Activated CD8-positive, alpha-beta T cell treated with anti-CD3 and anti-CD28 coated beads, Interleukin-2, amount 10 ng/mL, durations not matched to agents 7 days and 5 days (primary cell): ENCODE measurements around the gene SMIM24. TPM values are rescaled to one million over a fixed set of nuclear protein-coding genes. Genes with fewer than 3 reads are reported as not detected.

Experiments
- ATAC-seq: fragments of 150-1000 bp; cut with Tn5 transposase; one replicate; pipeline ENCODE4 v1.10.0; 2021; ENCODE audit warnings: moderate library complexity
- CTCF ChIA-PET: fragments of 350-600 bp; sonication (Branson Sonifier 250); formaldehyde crosslinking; loops from one replicate; lab custom pipeline; 2021; ENCODE audit warnings: antibody characterized with exemption; lab: Charles Lee
- POLR2A ChIA-PET: fragments of 350-600 bp; sonication (Branson Sonifier 250); formaldehyde crosslinking; loops from one replicate; lab custom pipeline; 2021; ENCODE audit warnings: antibody characterized with exemption; lab: Charles Lee
- DNase-seq: peaks from one replicate; pipeline ENCODE4 v3.0.0-alpha.2; 2020
- H3K27ac Mint-ChIP-seq: one replicate; pipeline ENCODE4 v1.8.0; 2021; ENCODE audit warnings: mild to moderate bottlenecking, mixed read lengths
- H3K27me3 Mint-ChIP-seq: one replicate; pipeline ENCODE4 v1.8.0; 2021; ENCODE audit warnings: low read depth, mixed read lengths
- H3K36me3 Mint-ChIP-seq: one replicate; pipeline ENCODE4 v1.8.0; 2021; ENCODE audit warnings: low read depth, mixed read lengths
- H3K4me1 Mint-ChIP-seq: one replicate; pipeline ENCODE4 v1.8.0; 2021; ENCODE audit warnings: low read depth, mixed read lengths
- H3K4me3 Mint-ChIP-seq: one replicate; pipeline ENCODE4 v1.8.0; 2021; ENCODE audit warnings: mild to moderate bottlenecking, mixed read lengths
- H3K9me3 Mint-ChIP-seq: one replicate; pipeline ENCODE4 v1.8.0; 2022; ENCODE audit warnings: mixed read lengths; ENCODE audit not compliant: insufficient read depth
- total RNA-seq, 2 experiments: library from RNA; stranded (reverse); gene quantifications; one replicate each; pipeline ENCODE4 v1.2.3, GENCODE V29; 2021

Gene SMIM24
- total RNA-seq, 2 experiments from 2014 or later = 2.5 to 3.5 TPM

DNA sequence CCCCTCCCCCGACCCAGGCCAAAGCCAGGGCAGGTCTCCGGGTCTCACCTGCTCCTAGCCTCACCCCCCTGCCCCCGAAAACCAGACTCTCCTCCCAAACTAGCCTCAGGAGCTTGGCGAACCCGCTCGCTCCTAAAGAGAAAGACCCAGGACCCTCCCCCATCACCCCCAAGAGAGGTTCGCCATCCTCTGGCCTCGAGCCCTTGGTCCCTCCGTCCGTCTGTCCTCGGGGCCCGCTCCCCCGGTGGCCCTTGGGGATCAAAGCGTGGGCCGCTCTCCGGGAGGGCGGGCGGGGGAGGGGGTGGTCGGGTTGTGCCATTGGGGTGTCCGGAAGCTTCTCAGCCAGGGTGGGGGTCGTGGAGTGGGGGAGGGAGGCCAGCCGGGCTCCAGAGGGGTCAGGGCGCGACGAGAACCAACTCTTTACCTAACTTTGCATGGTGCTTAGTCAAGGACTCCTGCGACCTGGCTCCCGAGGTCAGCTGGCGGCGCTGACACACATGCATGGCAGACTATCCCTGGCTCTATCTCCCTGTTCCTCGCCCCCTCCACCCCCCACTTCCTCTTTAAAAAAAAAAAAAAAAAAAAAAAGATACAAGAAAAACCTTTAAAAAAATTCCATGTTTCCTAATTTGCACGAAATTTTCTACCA, 15.6 kb downstream of the SMIM24 start:
- H3K27ac Mint-ChIP-seq = no peak overlapping the region
- no peak for ATAC-seq
- DNase-seq = no peak
- H3K4me3 Mint-ChIP-seq = no peak overlapping the region
- CTCF ChIA-PET = interaction anchor here (1.7 kb wide), 1 partner anchor 8 kb away, joined by 4 read pairs; no protein-coding TSS in a partner anchor
- H3K4me1 Mint-ChIP-seq = peaks cover 6% of the 10 kb centered on the region
- no peaks in the 10 kb centered on the region for H3K9me3 Mint-ChIP-seq
- POLR2A ChIA-PET = interaction anchor here (0.6 kb wide), 1 partner anchor 487 kb away, joined by 3 read pairs; no protein-coding TSS in a partner anchor
- no peaks in the 10 kb centered on the region for H3K27me3 Mint-ChIP-seq
- H3K36me3 Mint-ChIP-seq = no peaks in the 10 kb centered on the region

DNA sequence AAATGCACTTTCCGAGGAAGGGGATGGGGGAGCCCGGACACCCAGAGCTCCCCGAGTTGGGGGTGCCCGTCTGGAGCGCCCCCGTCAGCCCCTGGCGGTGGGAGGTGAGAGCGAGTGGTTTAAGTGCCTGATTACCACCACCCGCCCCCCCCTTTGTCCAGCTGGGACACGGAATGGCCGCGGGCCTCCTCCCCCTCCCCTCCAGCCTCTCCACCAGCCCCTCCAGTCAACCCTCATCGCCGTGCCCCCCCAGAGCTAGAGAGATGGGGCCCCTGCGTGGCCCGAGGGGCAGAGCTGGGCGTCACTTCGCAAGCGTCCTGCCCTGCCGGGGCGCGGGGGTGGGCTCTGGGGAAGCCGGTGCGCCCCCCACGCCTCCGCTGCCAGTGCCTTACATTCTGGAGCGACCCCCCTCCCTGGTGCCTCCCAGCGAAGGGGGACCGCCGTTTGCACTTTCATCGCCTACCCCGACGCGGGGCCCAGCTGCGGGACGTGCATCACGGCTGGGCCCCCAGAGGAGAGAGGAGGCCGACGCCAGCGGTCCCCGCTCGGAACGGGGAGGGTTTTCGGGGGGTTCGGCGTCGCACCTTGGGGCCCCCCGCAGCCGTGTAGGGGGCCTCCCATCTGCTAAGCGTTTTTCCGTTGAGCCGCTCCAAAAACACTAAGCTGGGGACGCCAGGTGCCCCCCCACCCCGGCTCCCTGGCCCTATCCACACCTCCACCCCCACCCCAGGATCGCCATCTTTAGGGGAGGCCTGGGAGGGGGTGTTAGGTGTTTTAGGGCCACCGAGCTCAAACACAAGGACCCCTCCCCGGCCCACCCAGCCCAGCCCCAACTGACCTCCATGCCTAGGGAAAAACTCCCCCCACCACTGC, 16.4 kb downstream of the SMIM24 start:
- no peaks in the 10 kb centered on the region for H3K36me3 Mint-ChIP-seq
- H3K4me1 Mint-ChIP-seq = peaks cover 12% of the 10 kb centered on the region
- H3K9me3 Mint-ChIP-seq = no peaks in the 10 kb centered on the region
- no peak overlapping the region for H3K27ac Mint-ChIP-seq
- no peak overlapping the region for H3K4me3 Mint-ChIP-seq
- no peaks in the 10 kb centered on the region for H3K27me3 Mint-ChIP-seq
- ATAC-seq (no peak), DNase-seq (no peak)
- CTCF ChIA-PET = interaction anchor here (1.7 kb wide), 1 partner anchor 9 kb away, joined by 4 read pairs; no protein-coding TSS in a partner anchor
- POLR2A ChIA-PET = no interaction called here

DNA sequence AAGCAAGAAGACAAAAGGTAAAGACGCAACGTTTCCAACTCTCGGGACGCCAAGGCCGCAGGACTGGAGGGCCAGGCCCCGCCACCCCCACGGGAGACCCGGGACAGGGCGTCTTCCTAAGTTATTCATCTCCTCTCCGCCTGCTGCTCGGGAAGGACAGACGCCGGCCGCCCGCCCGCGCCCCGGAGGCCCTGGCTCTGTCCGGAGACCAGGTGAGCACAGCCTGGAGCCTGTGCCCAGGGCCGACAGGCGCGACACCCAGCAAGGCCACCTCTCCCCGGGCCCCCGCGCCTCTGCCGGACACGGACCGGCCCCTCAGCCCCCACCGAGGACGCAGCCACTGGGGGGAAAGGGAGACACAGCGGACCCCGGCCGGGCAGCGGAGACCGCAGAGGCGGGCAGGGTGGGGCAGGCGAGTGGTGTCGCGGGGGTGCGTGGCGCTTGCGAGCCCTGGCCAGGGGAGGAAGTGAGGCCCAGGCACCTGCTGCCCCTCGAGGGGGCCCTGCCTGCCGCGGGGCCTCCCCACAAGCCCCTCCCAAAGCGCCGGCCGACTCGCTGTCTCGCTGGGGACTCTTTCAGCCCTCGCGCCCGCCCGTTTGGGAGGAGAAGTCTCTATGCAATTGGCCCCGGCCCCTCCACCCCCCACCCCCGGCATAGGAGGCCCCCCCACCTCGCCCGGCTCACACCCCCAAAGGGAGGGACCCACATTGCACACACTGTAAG, 17.2 kb downstream of the SMIM24 start:
- Mint-ChIP-seq H3K4me1 (peaks cover 17% of the 10 kb centered on the region), H3K9me3 (no peaks in the 10 kb centered on the region), H3K36me3 (no peaks in the 10 kb centered on the region), H3K27ac (no peak overlapping the region), H3K27me3 (no peaks in the 10 kb centered on the region), H3K4me3 (no peak overlapping the region)
- no peak for ATAC-seq
- CTCF ChIA-PET = interaction anchor here (1.7 kb wide), 1 partner anchor 10 kb away, joined by 4 read pairs; no protein-coding TSS in a partner anchor
- POLR2A ChIA-PET = no interaction called here
- DNase-seq = no peak

DNA sequence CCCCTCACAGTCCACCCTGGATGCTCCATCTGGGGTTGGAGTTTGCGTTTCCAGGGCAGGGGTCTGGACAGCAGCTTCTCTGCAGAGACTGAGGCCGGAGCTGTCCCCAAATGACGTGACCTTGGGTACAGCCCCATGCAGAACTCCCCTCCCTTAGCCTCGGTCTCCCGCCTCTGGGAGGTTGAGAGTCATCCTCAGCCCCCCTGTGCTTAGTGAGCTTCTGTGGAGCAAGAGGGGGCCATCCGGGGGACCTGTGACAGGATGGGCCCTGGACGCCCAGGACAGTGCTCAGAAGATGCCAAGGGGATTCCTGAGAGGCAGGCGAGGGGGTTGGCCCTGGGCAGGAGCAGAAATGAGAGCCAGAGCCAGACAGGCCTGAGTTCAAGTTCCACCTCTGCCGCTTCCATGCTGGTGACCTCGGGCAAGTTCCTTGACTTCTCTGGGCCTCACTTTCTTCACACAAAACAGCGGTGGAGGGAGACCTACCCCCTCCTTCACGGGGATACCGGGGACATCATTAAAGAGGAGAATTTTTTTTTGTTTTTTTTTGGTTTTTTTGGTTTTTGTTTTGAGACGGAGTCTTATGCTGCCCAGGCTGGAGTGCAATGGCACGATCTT, 20.3 kb downstream of the SMIM24 start:
- DNase-seq = no peak
- no peak overlapping the region for H3K27ac Mint-ChIP-seq
- no peak overlapping the region for H3K4me3 Mint-ChIP-seq
- H3K4me1 Mint-ChIP-seq = peaks cover 17% of the 10 kb centered on the region
- POLR2A ChIA-PET = no interaction called here
- H3K36me3 Mint-ChIP-seq = no peaks in the 10 kb centered on the region
- H3K27me3 Mint-ChIP-seq = no peaks in the 10 kb centered on the region
- ATAC-seq = no peak
- CTCF ChIA-PET = no interaction called here
- no peaks in the 10 kb centered on the region for H3K9me3 Mint-ChIP-seq

DNA sequence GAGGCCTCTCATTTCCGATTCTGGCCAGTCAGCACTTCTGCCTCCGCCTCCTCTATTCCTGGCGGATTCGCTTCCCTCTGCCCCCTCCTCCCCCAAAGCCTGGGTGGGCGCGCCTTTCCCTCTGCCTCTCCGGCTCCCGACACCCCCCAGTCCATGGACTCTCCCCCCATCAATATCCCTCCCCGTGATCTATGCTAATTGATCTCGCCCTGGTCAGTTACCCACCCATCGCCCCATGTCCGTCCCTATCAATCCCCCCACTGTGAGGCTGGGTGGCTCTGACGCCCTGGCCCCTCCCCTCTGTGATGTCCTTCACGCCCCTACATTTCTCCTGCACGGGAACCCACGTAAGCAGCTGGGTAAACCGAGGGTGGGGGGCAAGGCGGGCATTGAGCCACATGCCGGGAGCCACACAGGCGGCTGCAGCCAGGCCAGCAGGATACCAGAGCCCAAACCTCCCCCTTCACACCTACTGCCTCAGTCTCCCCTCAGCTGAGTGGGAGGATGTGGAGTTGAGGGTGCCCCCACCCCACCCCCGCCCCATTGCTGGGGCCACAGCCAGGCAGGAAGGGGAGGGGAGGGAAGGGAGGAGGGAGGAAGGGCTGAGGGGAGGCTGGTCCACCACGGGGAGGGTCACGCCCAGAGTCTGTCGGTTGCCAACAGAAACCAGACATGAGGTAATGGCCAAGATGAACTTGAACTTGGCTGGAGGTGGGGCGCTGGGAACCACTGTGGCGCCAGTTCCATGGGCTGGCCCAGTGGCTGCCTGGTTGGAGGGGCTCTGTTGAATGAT, 21.0 kb downstream of the SMIM24 start:
- POLR2A ChIA-PET = no interaction called here

DNA sequence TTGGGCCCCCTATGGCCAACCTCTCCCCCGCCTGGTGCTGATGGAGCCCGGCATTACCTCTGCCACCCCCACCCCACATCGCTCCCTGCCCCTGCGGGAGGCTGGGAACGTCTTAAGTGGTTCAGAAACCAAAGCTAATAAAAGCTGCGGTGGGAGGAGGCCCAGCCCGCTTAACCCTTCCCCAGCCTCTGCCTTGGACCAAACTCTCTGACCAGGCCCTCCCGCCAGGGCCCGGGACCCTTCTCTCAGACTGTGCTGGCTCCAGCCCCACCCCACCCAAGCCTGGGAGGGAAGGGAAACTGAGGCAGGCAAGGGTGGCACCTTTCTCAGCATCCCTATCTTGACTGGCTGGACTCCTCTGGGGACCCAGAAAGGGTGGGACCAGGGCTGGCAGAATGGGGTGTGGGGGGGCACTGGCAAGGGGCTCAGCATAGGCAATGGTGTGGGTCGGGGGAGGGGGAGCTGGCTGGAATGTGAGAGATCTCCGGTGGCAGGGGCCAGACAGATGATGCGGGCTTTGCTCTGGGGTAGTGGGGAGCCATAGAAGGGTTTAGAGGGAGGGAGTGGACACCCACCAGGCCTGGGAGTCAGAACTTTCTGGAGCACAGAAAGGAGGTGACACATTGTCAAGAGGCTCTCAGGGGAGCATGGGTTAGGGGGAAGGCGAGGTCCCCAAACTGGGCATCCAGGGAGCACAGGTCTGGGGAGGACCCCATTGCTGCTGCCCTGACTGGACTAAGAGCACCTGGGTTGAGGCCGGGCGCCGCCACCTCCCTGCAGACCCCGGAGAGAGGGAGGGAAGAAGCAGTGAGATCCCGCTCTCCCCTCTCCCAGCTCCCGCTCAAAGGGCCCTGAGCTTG, 21.9 kb downstream of the SMIM24 start:
- DNase-seq (no peak), ATAC-seq (no peak)
- H3K36me3 Mint-ChIP-seq = no peaks in the 10 kb centered on the region
- H3K27me3 Mint-ChIP-seq = no peaks in the 10 kb centered on the region
- peaks cover 17% of the 10 kb centered on the region for H3K4me1 Mint-ChIP-seq
- no peak overlapping the region for H3K4me3 Mint-ChIP-seq
- ChIA-PET POLR2A (no interaction called here), CTCF (interaction anchor here (0.9 kb wide), 1 partner anchor 27 kb away, joined by 3 read pairs; no protein-coding TSS in a partner anchor)
- no peaks in the 10 kb centered on the region for H3K9me3 Mint-ChIP-seq
- H3K27ac Mint-ChIP-seq = no peak overlapping the region

More for the DNA sequence above, 21.0 kb downstream of the SMIM24 start:
- H3K4me3 Mint-ChIP-seq = no peak overlapping the region
- DNase-seq = peak; percentile 33
- H3K27ac Mint-ChIP-seq = no peak overlapping the region
- H3K27me3 Mint-ChIP-seq = no peaks in the 10 kb centered on the region
- peaks cover 17% of the 10 kb centered on the region for H3K4me1 Mint-ChIP-seq
- CTCF ChIA-PET = interaction anchor here (0.9 kb wide), 1 partner anchor 26 kb away, joined by 3 read pairs; no protein-coding TSS in a partner anchor
- peak; percentile 40 for ATAC-seq
- no peaks in the 10 kb centered on the region for H3K9me3 Mint-ChIP-seq
- H3K36me3 Mint-ChIP-seq = no peaks in the 10 kb centered on the region

DNA sequence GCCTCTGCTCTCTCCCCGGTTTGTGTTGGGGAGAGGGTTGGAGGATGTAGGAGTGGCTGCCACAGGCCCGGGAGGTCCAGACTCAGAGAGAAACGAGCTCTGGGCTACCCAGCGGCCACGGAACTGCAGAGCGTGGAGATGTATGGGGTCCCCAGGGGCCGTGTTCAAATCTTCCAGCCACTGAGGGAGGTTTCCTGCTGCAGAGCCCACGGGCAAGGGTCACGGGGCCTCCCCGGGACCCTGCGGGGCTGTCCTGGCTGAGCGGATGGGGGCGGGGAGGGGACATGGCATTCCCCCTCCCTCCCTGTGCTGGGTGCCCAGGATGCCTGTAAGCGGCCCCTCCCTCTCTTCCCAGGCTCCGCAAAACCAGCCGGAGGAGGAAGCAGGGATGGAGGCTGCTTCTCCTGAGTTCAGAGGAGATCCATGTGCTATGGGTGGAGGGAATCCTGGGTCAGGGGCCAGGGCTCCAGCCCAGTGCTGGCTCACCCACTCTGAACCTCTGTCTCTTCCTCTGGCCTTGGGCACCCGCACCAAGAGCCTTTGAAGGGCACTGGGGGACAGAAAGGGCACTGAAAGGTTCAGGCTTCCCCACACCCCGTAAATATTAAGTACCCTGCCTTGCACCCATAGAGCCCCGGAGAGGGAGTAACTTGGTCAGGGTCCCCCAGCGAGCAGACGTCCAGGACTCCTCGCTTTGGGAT, 22.6 kb downstream of the SMIM24 start:
- Mint-ChIP-seq H3K27me3 (no peaks in the 10 kb centered on the region), H3K9me3 (no peaks in the 10 kb centered on the region), H3K4me3 (no peak overlapping the region), H3K36me3 (no peaks in the 10 kb centered on the region), H3K4me1 (peaks cover 17% of the 10 kb centered on the region), H3K27ac (no peak overlapping the region)
- CTCF ChIA-PET = no interaction called here
- DNase-seq = no peak
- ATAC-seq = no peak
- POLR2A ChIA-PET = no interaction called here

DNA sequence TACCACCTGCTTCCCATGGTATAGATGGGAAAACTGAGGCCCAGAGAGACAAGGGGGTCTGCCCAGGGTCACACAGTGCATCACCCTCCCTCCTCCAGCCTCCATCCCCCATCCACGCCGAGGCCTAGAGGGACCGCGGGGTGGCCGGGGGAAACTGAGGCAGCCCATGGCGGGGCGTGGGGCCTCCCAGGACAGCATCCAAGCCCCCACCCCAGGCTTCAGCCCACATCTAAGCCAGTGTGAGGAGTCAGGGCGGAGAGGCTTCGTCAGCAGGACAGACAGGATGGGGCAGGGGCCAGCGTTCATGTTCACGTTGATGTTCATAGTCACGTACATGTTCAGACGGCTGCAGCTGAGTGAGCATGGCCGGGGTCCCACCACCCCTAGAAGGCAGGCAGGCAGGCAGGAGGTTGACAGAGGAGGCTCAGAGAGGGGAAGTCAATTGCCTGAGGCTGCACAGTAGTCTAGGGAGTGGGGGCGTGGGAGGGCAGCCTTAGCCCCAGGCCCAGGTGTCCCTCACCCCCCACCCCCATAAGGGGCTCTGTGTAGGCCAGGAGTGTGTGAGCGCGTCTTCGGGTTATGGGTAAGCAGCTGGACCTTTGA, 23.3 kb downstream of the SMIM24 start:
- no peak for ATAC-seq
- no peak overlapping the region for H3K4me3 Mint-ChIP-seq
- H3K27ac Mint-ChIP-seq = no peak overlapping the region
- H3K4me1 Mint-ChIP-seq = peaks cover 17% of the 10 kb centered on the region
- H3K36me3 Mint-ChIP-seq = no peaks in the 10 kb centered on the region
- CTCF ChIA-PET = no interaction called here
- POLR2A ChIA-PET = no interaction called here
- H3K9me3 Mint-ChIP-seq = no peaks in the 10 kb centered on the region
- no peak for DNase-seq
- no peaks in the 10 kb centered on the region for H3K27me3 Mint-ChIP-seq

DNA sequence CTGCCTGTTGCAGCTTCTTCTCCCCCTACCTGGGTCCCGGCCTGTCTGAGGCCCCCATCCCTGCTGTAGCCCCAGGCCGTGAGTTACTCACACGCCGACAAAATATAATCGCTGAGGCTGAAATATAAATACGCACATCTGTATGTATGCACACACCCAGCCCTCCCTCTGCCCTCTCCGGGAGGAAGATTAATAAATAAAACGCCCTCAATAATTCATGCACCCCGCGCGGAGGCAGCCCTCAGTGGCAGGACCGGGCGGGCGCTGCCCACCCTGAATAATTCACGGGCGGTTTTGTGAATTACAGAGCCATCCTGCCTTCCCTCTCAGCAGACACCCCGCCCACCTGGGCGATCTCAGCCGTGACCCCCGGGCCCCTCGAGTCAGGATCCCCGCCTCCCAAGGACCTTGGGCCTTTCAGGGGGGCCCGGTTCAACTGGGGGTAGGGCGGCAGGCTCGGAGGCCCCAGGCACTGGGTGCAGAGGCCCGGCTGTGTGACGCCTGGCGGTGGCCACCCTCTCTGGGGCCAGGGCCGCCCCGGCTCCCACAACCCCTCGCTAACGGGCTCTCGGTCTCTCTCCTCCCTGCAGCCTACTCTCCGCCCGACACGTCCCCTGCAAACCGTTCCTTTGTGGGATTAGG, 24.2 kb downstream of the SMIM24 start:
- DNase-seq = no peak
- no peak overlapping the region for H3K27ac Mint-ChIP-seq
- no peaks in the 10 kb centered on the region for H3K36me3 Mint-ChIP-seq
- no peak overlapping the region for H3K4me3 Mint-ChIP-seq
- ATAC-seq = no peak
- no peaks in the 10 kb centered on the region for H3K9me3 Mint-ChIP-seq
- H3K4me1 Mint-ChIP-seq = peaks cover 18% of the 10 kb centered on the region
- no peaks in the 10 kb centered on the region for H3K27me3 Mint-ChIP-seq
- ChIA-PET POLR2A (no interaction called here), CTCF (no interaction called here)
